ENCODE measurements around the gene APLF. TPM values are rescaled to one million over a fixed set of nuclear protein-coding genes. Genes with fewer than 3 reads are reported as not detected.
A peak's percentile ranks its signal among the peaks of the same experiment; 100 is the strongest.
"Not testable (repeated sequence)": the region's sequence is repeated elsewhere in the genome, so short reads cannot be mapped to it uniquely, and the experiment has no call there.

APLF gene
- total RNA-seq, 2 experiments from 2014 or later: 3.0 to 3.1 TPM

DNA sequence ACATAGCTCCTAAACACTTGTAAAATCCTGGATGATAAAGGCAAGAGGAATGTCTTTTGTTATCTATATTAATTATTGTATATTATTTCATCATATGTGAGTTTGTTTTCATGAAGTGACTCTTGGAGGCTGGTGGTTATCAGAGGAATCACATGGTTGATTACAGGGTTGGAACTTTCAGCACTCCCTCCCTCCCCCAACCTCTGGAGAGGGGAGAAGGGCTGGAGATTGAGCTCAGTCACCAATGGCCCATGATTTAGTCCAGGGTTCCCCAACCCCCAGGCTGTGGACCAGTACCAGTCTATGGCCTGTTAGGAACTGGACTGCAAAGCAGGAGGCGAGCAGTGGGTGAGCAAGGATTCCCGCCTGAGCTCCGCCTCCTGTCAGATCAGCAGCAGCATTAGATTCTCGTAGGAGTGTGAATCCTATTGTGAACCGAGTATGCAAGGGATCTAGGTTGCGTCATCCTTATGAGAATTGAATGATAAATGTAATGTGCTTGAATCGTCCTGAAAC is 38.0 kb upstream of the APLF start:
- Mint-ChIP-seq H3K36me3 (no peaks in the 10 kb centered on the region), H3K27me3 (no peaks in the 10 kb centered on the region), H3K4me1 (ENCODE audit: low read depth) (peaks cover 16% of the 10 kb centered on the region), H3K27ac (no peak overlapping the region), H3K9me3 (no peaks in the 10 kb centered on the region), H3K4me3 (no peak overlapping the region)
- ChIA-PET POLR2A (no interaction called here), CTCF (interaction anchor here (2.1 kb wide), 1 partner anchor 12 kb away, joined by 11 read pairs; no protein-coding TSS in a partner anchor)
- DNase-seq: no peak
- intact Hi-C loops (cut with micrococcal nuclease): no loop called here

DNA sequence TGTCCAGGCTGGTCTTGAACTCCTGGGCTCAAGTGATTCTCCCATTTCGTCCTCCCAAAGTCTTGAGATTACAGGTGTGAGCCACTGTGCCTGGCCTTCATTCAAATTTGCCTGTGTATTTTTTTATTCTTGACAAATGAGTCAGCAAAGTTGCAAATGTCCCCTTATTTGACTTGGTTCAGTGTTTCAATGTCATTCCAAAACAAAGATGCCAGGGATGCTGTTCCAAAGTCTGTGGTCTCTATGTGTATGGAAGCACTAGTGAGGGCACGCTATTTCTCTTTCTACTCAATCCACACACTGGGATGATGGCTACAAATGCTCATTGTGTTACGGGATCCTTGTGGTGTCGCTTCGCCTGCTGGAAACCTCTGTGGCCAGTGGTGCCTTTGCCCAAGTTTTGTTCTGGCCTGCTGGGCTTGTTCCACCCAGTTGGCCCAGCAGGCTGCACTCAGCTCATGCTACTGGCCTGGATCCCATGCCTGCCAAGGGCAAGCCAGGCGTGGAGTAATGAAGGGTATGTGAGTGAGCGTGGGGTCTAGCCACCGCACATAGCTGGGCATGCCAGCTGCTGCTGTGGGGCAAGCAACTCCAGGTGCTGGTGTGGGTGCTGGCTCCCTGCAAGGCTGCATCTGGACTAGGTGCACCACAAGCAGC is 35.9 kb upstream of the APLF start:
- Mint-ChIP-seq H3K27ac (no peak overlapping the region), H3K4me1 (ENCODE audit: low read depth) (peaks cover 14% of the 10 kb centered on the region), H3K9me3 (no peaks in the 10 kb centered on the region), H3K36me3 (no peaks in the 10 kb centered on the region), H3K4me3 (no peak overlapping the region), H3K27me3 (no peaks in the 10 kb centered on the region)
- CTCF ChIA-PET: interaction anchor here (1.1 kb wide), 1 partner anchor 9 kb away, joined by 5 read pairs; no protein-coding TSS in a partner anchor
- POLR2A ChIA-PET: no interaction called here
- intact Hi-C loops (cut with micrococcal nuclease): no loop called here
- DNase-seq: no peak

DNA sequence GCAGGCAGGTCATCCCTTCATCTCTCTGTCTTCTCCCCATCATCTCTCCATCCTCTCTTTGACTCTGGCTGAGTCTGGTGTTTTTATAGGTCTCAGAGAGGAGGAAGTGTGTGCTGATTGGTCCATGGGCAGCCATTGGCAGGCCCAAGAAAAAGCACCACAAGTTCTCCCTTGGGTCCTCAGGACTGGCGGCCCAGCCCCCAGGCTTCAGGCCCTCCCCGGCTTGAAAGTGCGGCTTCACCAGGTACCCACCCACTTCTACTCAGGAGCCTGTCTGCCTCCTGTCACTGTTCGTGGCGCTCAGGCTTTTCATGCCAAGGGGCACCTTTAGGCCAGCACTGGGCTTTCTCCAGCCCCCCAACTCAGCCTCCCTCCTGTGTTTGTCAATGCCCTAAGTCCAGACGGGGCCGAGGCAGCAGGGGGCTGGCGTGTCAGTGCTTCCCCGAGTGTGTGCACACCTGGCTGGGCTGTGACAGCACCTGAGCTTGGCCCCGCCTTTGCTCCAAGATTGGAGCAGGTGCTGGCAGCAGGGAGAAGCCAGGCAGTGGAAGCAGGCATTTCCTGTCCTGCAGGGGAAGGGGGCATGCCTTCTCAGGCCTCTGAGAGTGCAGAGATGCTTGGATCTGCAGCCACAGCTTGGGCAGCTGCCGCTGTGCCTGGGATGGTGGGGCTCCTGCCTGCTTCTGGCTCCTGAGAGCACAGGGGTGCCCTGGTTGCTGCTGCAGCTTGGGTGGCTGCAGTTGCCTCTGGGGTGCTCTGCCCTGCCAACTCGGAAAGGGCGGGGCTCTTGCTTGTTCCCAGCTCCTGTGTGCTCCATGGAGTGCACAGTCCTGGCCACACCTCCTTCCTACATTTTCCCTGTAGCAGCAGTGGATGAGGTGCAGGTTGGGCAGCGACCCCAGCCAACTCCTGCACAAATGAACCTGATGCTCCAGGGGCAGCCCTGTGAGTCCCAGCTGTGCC is 34.4 kb upstream of the APLF start:
- intact Hi-C loops (cut with micrococcal nuclease): no loop called here
- no peaks in the 10 kb centered on the region for H3K36me3 Mint-ChIP-seq
- H3K9me3 Mint-ChIP-seq: no peaks in the 10 kb centered on the region
- H3K4me1 Mint-ChIP-seq (ENCODE audit: low read depth): peaks cover 3% of the 10 kb centered on the region
- H3K4me3 Mint-ChIP-seq: no peak overlapping the region
- H3K27me3 Mint-ChIP-seq: no peaks in the 10 kb centered on the region
- POLR2A ChIA-PET: no interaction called here
- CTCF ChIA-PET: interaction anchor here (1.1 kb wide), 1 partner anchor 8 kb away, joined by 5 read pairs; no protein-coding TSS in a partner anchor
- no peak for DNase-seq
- H3K27ac Mint-ChIP-seq: no peak overlapping the region

DNA sequence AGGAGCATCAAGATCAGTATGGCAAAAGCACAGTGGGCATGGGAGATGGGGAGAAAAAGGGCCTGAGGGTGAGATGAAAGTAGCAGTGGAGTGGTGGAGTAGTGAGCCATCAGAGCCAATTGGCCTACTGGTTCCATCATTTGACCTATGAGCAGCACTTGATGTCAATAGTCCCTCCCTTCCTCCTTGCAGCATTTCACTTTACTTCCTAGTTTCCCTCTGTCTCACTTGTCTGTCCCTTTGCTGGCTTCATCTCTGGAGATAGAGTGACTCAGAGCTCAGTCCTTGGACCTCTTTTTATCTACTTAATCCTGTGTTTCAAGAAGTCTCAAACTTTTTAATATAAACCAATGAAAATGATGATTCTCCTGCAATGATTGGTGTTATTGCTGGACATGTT is 32.4 kb upstream of the APLF start:
- ChIA-PET CTCF (no interaction called here), POLR2A (no interaction called here)
- intact Hi-C loops (cut with micrococcal nuclease): no loop called here
- H3K9me3 Mint-ChIP-seq: no peaks in the 10 kb centered on the region
- no peak overlapping the region for H3K4me3 Mint-ChIP-seq
- no peaks in the 10 kb centered on the region for H3K36me3 Mint-ChIP-seq
- H3K27ac Mint-ChIP-seq: no peak overlapping the region
- DNase-seq: no peak
- no peaks in the 10 kb centered on the region for H3K27me3 Mint-ChIP-seq
- H3K4me1 Mint-ChIP-seq (ENCODE audit: low read depth): no peaks in the 10 kb centered on the region

DNA sequence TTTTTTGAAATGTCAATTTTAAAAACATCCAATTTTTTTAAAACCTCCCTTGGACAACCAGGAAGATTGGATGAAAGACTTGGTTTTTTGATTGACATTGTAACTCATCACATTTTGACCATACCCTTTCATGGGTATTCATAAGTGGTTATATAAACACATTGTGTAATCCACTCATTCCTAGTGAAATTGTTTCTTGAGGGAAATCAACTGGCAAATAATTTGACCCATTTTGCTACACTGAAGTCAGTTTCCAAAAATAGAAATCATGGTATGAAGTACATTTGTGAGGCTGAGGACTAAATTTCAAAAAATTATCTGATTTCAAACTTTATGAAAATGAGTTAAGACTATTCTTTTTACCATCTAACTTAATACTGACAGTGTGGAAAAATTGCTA is 31.8 kb upstream of the APLF start:
- ChIA-PET CTCF (no interaction called here), POLR2A (no interaction called here)
- Mint-ChIP-seq H3K27ac (no peak overlapping the region), H3K4me3 (no peak overlapping the region), H3K27me3 (no peaks in the 10 kb centered on the region), H3K9me3 (no peaks in the 10 kb centered on the region), H3K4me1 (ENCODE audit: low read depth) (peaks cover 4% of the 10 kb centered on the region), H3K36me3 (no peaks in the 10 kb centered on the region)
- DNase-seq: no peak
- intact Hi-C loops (cut with micrococcal nuclease): no loop called here

DNA sequence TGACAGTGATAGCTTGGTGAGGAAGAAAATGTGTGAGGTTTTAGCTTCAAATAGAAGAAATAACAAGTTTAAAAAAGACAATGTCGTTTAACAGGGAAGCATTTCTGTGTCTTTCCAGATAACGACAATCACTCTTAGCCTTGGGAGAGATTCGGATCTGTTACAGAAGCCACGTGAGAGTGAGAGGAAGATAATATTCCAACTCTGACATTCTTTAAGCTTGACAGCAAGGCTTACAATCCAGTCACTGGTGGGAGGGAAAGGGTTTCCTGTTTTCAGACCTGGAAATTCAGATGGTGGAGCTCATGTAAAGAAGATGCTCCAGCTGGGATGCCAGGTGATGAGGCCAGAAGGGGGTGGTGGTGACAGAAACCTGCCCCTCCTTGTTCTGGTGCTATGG is 31.1 kb upstream of the APLF start:
- intact Hi-C loops (cut with micrococcal nuclease): no loop called here
- no peaks in the 10 kb centered on the region for H3K36me3 Mint-ChIP-seq
- CTCF ChIA-PET: interaction anchor here (0.9 kb wide), 1 partner anchor 27 kb away, joined by 5 read pairs; no protein-coding TSS in a partner anchor
- DNase-seq: no peak
- no peak overlapping the region for H3K27ac Mint-ChIP-seq
- H3K27me3 Mint-ChIP-seq: no peaks in the 10 kb centered on the region
- POLR2A ChIA-PET: no interaction called here
- H3K4me1 Mint-ChIP-seq (ENCODE audit: low read depth): peaks cover 10% of the 10 kb centered on the region
- H3K9me3 Mint-ChIP-seq: no peaks in the 10 kb centered on the region
- no peak overlapping the region for H3K4me3 Mint-ChIP-seq

DNA sequence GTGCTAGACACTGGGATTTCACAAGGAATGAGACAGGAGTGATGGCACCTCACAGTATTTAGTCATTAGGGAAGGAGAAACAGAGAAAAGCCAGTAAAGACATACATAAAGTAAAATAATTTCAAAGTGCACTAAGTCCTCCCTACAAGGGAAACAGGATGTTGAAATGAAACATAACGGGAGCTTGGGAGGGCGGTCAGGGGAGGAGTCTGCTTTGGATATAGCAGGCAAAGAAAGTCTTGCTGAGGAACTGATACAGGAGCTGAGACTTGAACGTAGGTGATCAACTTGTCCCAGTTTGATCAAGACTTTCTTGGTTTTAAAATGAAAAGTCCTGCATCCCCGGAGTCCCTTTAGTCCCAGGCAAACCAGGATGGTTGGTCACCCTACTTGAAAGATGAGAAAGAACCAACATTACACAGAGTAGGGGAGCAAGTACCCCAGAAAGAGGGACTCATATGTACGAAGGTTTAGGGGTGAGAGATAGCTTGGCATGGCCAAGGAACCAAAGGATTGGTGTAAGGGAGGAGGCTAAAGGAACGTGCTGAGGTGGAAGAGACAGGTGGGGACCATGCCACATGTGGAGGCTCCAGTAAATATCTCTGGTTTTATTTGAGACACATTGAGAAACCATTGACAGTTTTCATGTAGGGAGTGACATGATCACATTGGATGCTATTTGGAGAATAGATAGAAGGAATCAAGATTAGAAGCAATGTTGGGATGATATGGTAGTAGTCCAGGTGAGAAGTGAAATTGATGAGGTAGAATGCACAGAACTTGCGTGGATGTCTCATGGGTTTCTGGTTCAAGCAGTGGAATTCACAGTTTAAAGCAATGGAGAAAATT is 28.7 kb upstream of the APLF start:
- CTCF ChIA-PET: interaction anchor here (0.6 to 0.7 kb wide), 3 partner anchors 25 to 316 kb away, joined by 3 read pairs; no protein-coding TSS in a partner anchor
- Mint-ChIP-seq H3K27ac (no peak overlapping the region), H3K9me3 (no peaks in the 10 kb centered on the region), H3K36me3 (no peaks in the 10 kb centered on the region), H3K4me3 (no peak overlapping the region), H3K4me1 (ENCODE audit: low read depth) (peaks cover 14% of the 10 kb centered on the region), H3K27me3 (no peaks in the 10 kb centered on the region)
- no peak for DNase-seq
- intact Hi-C loops (cut with micrococcal nuclease): no loop called here
- POLR2A ChIA-PET: no interaction called here

DNA sequence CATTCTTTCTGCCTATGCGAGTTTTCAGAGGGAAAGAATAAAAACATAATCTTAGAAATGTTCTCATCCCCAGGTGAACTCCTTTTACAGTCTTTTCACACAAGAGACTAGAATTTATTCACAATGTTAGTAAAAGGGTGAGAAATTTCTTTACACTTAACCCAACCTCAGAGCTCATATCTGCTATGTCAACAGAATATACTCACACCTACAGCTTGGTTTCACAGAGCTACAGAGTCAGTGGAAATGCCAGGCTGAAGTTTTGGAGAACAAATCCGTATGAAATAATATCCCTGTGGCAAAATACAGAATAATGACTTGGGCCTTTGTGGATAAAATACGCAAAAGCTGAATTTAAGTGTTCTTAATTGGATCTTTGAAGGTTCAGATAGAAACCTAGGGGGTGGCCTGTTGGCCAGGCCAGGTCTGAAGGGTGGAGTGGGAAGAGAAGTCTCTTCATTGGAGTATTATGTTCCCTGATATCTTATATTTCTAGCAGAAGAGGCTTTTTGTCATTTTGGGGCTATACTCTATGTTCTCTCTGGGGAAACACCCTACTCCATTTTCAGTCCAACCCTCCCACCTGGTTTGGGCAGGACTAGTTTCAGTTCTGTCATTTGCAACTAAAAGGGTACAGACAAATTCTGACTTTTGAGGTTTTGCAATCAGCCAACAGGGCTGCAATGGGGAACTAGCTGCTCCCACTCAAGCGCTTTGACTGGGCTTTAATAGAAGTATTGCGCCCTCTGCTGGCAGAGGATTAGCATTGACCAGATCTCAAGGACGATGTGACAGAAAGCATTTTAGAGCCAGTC is 26.0 kb upstream of the APLF start:
- intact Hi-C loops (cut with micrococcal nuclease): loop anchor here (1.0 to 5.0 kb wide), 8 partner anchors 17 to 319 kb away; partner anchors contain the start of genes APLF and FBXO48
- Mint-ChIP-seq H3K27me3 (no peaks in the 10 kb centered on the region), H3K4me1 (ENCODE audit: low read depth) (peaks cover 14% of the 10 kb centered on the region), H3K4me3 (no peak overlapping the region), H3K36me3 (no peaks in the 10 kb centered on the region), H3K9me3 (no peaks in the 10 kb centered on the region), H3K27ac (peak overlapping the region; percentile 73)
- POLR2A ChIA-PET: interaction anchor here (0.6 kb wide), 1 partner anchor 283 kb away, joined by 3 read pairs; no protein-coding TSS in a partner anchor
- DNase-seq: peak; percentile 89
- CTCF ChIA-PET: interaction anchor here (0.6 to 3.4 kb wide), 47 partner anchors 9 to 502 kb away, joined by 3 to 44 read pairs (median 4); partner anchors contain the start of genes CNRIP1, PLEK and PPP3R1

DNA sequence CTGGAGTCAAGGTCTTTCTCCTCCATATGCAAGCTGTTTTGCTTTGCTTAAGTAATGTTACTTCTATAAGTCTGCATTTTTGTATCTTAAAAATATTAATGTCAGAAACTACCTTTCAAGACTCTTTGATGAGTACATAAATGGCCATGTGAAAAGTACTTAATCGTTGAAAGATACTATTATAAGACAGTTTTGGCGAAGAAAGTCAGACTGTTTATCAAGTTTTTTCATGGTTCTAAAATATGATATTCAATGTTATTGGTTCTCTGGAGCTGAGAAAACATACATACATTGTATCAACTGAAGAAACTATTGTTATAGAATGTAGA is 25.4 kb upstream of the APLF start:
- peaks cover 14% of the 10 kb centered on the region for H3K4me1 Mint-ChIP-seq (ENCODE audit: low read depth)
- no peak overlapping the region for H3K27ac Mint-ChIP-seq
- CTCF ChIA-PET: interaction anchor here (0.6 to 3.4 kb wide), 41 partner anchors 12 to 502 kb away, joined by 3 to 44 read pairs (median 5); partner anchors contain the start of genes CNRIP1, PLEK and PPP3R1
- no peak overlapping the region for H3K4me3 Mint-ChIP-seq
- POLR2A ChIA-PET: no interaction called here
- intact Hi-C loops (cut with micrococcal nuclease): loop anchor here (1.0 to 5.0 kb wide), 8 partner anchors 18 to 320 kb away; partner anchors contain the start of genes APLF and FBXO48
- H3K36me3 Mint-ChIP-seq: no peaks in the 10 kb centered on the region
- H3K27me3 Mint-ChIP-seq: no peaks in the 10 kb centered on the region
- no peaks in the 10 kb centered on the region for H3K9me3 Mint-ChIP-seq
- no peak for DNase-seq

DNA sequence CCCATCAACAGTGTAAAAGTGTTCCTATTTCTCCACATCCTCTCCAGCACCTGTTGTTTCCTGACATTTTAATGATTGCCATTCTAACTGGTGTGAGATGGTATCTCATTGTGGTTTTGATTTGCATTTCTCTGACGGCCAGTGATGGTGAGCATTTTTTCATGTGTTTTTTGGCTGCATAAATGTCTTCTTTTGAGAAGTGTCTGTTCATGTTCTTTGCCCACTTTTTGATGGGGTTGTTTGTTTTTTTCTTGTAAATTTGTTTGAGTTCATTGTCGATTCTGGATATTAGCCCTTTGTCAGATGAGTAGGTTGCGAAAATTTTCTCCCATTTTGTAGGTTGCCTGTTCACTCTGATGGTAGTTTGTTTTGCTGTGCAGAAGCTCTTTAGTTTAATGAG is 21.0 kb upstream of the APLF start:
- CTCF ChIA-PET; H3K27ac Mint-ChIP-seq; intact Hi-C loops (cut with micrococcal nuclease); H3K36me3 Mint-ChIP-seq; H3K4me3 Mint-ChIP-seq; H3K9me3 Mint-ChIP-seq; H3K4me1 Mint-ChIP-seq (ENCODE audit: low read depth); DNase-seq; POLR2A ChIA-PET; H3K27me3 Mint-ChIP-seq: not testable (repeated sequence)

DNA sequence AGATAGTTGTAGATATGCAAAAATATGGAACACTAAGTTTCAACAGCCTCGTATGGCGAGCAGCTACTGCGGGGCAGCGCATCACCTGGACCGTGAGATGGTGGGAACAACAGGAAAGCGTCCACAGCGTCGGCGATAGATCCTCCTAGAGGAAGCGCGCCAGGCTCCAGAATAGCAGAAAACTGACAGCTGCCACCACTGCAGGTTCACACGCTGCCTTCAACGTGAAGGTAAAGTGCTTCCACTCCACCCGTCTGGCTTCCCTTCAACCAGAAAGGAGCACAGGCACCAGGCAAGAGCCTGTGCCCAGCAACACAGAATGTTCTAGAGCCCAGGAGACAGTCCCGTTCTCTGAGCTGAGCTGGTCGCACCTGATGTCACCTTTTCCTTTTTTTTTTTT is 20.3 kb upstream of the APLF start:
- Mint-ChIP-seq H3K27me3 (no peaks in the 10 kb centered on the region), H3K27ac (no peak overlapping the region), H3K9me3 (peaks cover 9% of the 10 kb centered on the region), H3K36me3 (no peaks in the 10 kb centered on the region), H3K4me1 (ENCODE audit: low read depth) (peaks cover 1% of the 10 kb centered on the region), H3K4me3 (no peak overlapping the region)
- ChIA-PET CTCF (interaction anchor here (1.6 kb wide), 1 partner anchor 16 kb away, joined by 3 read pairs; no protein-coding TSS in a partner anchor), POLR2A (no interaction called here)
- no peak for DNase-seq
- intact Hi-C loops (cut with micrococcal nuclease): no loop called here
